ENCODE data around the gene RAB30. TPM values are rescaled to one million over a fixed set of nuclear protein-coding genes. Genes with fewer than 3 reads are reported as not detected.
A peak's percentile ranks its signal among the peaks of the same experiment; 100 is the strongest.

RAB30 gene
- total and polyA plus RNA-seq, 2 donors from 2014 or later = 3.1 to 15.2 TPM

DNA sequence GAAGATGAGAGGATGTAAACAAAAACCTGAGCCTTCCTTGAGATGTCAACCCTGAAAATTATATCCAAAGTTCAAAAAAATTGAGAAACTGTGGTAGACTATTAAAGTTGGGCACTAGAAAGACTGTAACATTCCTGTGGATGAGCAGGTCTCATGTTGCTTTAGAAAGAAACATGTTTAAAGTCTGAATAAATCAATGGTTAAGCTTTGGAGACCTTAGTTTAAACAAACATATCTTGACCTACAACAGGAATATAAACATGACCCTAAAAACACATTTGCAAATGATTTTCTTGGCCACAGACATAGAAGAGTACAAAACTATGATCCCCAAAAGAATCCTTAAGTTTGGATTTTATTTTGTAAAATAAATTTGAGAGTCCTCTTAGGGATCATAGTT lies 47.1 kb upstream of the RAB30 start:
- FAIRE-seq = no peak
- Histone ChIP-seq H3K9me3 (ENCODE audit: control insufficient read depth in 2 of 3, insufficient read depth in 1 of 3, low read length in 3 of 3) (no peaks in the 10 kb centered on the region), H3K27ac (ENCODE audit: low read depth in 2 of 2, low read length in 2 of 2) (no peak overlapping the region), H3K4me3 (ENCODE audit: low read length in 3 of 3) (no peak overlapping the region), H3K9ac (ENCODE audit: low read length in 3 of 3) (no peak overlapping the region), H3K4me1 (ENCODE audit: control insufficient read depth in 2 of 3, insufficient read depth in 2 of 3, low read depth in 1 of 3, low read length in 3 of 3) (peaks cover 0 to 3% (median 0%) of the 10 kb centered on the region in 3 donors), H3K36me3 (ENCODE audit: control insufficient read depth in 2 of 3, insufficient read depth in 3 of 3, low read length in 3 of 3) (no peaks in the 10 kb centered on the region), H3K27me3 (ENCODE audit: control insufficient read depth, insufficient read depth, low read length) (no peaks in the 10 kb centered on the region)
- TF ChIP-seq, protein P1, sequence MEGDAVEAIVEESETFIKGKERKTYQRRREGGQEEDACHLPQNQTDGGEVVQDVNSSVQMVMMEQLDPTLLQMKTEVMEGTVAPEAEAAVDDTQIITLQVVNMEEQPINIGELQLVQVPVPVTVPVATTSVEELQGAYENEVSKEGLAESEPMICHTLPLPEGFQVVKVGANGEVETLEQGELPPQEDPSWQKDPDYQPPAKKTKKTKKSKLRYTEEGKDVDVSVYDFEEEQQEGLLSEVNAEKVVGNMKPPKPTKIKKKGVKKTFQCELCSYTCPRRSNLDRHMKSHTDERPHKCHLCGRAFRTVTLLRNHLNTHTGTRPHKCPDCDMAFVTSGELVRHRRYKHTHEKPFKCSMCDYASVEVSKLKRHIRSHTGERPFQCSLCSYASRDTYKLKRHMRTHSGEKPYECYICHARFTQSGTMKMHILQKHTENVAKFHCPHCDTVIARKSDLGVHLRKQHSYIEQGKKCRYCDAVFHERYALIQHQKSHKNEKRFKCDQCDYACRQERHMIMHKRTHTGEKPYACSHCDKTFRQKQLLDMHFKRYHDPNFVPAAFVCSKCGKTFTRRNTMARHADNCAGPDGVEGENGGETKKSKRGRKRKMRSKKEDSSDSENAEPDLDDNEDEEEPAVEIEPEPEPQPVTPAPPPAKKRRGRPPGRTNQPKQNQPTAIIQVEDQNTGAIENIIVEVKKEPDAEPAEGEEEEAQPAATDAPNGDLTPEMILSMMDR (IDR thresholded peaks at IDR 0.05; ENCODE audit: borderline replicate concordance, extremely low read depth, insufficient read depth) = no peak
- no peak for DNase-seq
- intact Hi-C loops (cut with DNase I) = no loop called here

GRCh38 chr11:83116015-83116641 lies 44.4 kb upstream of the RAB30 start:
- Histone ChIP-seq H3K4me3 (ENCODE audit: low read length in 3 of 3) (peak overlapping the region in 2 of 3 donors; percentile 13 to 43), H3K9me3 (ENCODE audit: control insufficient read depth in 2 of 3, insufficient read depth in 1 of 3, low read length in 3 of 3) (no peaks in the 10 kb centered on the region), H3K27me3 (ENCODE audit: control insufficient read depth, insufficient read depth, low read length) (no peaks in the 10 kb centered on the region), H3K27ac (ENCODE audit: low read depth in 2 of 2, low read length in 2 of 2) (no peak overlapping the region), H3K36me3 (ENCODE audit: control insufficient read depth in 2 of 3, insufficient read depth in 3 of 3, low read length in 3 of 3) (no peaks in the 10 kb centered on the region), H3K4me1 (ENCODE audit: control insufficient read depth in 2 of 3, insufficient read depth in 2 of 3, low read depth in 1 of 3, low read length in 3 of 3) (peaks cover 0 to 3% (median 0%) of the 10 kb centered on the region in 3 donors), H3K9ac (ENCODE audit: low read length in 3 of 3) (no peak overlapping the region)
- DNase-seq (no peak), FAIRE-seq (no peak)
- TF ChIP-seq, protein P1 (IDR thresholded peaks at IDR 0.05; ENCODE audit: borderline replicate concordance, extremely low read depth, insufficient read depth) = no peak
- intact Hi-C loops (cut with DNase I) = no loop called here

- Histone ChIP-seq H3K9ac (ENCODE audit: low read length in 3 of 3) (no peak overlapping the region), H3K9me3 (ENCODE audit: control insufficient read depth in 2 of 3, insufficient read depth in 1 of 3, low read length in 3 of 3) (no peaks in the 10 kb centered on the region), H3K36me3 (ENCODE audit: control insufficient read depth in 2 of 3, insufficient read depth in 3 of 3, low read length in 3 of 3) (no peaks in the 10 kb centered on the region), H3K27ac (ENCODE audit: low read depth in 2 of 2, low read length in 2 of 2) (no peak overlapping the region), H3K27me3 (ENCODE audit: control insufficient read depth, insufficient read depth, low read length) (no peaks in the 10 kb centered on the region), H3K4me1 (ENCODE audit: control insufficient read depth in 2 of 3, insufficient read depth in 2 of 3, low read depth in 1 of 3, low read length in 3 of 3) (peaks cover 0 to 3% (median 0%) of the 10 kb centered on the region in 3 donors), H3K4me3 (ENCODE audit: low read length in 3 of 3) (peak overlapping the region in 2 of 3 donors; percentile 13 to 43)
- DNase-seq (peak in 3 of 5 donors; percentile 12 to 36 (median 34)), FAIRE-seq (no peak)
- TF ChIP-seq, protein P1 (IDR thresholded peaks at IDR 0.05; ENCODE audit: borderline replicate concordance, extremely low read depth, insufficient read depth) = no peak
- intact Hi-C loops (cut with DNase I) = no loop called here
Measured at GRCh38 chr11:83115551-83115950, 43.9 kb upstream of the RAB30 start.

Measured in kidney (tissue), 14 donors.